NOMO-1 treated with dmso at 0.1 percent for 144 hours (cell line): ENCODE data around the gene KAZN.
"Not testable (repeated sequence)": the region's sequence is repeated elsewhere in the genome, so short reads cannot be mapped to it uniquely, and the experiment has no call there.

Experiments
- DNase-seq: peaks from one replicate; lab custom pipeline; 2025; ENCODE audit not compliant: unreplicated experiment; lab: John Stamatoyannopoulos, UW

Gene KAZN

DNA sequence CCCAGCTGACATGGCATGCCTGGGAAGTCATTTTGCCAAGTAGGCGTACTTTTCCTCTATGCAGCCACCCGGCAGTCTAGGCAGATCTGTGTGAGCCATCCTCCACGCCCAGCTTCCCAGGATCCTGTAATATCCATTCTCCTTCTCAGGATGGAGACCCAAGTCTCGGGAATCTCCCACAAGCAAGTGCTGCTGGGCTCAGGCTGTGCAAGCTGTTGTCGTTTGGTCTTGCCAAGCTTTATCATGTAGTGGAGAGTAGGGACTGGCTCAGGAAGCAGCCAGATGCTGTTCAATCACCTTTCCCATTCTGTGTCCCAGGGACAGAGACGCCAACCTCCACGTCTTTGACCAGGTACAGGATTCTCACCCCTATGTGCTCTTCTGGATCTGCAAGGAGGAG, 363.9 kb downstream of the KAZN start:
- DNase-seq = no peak

DNA sequence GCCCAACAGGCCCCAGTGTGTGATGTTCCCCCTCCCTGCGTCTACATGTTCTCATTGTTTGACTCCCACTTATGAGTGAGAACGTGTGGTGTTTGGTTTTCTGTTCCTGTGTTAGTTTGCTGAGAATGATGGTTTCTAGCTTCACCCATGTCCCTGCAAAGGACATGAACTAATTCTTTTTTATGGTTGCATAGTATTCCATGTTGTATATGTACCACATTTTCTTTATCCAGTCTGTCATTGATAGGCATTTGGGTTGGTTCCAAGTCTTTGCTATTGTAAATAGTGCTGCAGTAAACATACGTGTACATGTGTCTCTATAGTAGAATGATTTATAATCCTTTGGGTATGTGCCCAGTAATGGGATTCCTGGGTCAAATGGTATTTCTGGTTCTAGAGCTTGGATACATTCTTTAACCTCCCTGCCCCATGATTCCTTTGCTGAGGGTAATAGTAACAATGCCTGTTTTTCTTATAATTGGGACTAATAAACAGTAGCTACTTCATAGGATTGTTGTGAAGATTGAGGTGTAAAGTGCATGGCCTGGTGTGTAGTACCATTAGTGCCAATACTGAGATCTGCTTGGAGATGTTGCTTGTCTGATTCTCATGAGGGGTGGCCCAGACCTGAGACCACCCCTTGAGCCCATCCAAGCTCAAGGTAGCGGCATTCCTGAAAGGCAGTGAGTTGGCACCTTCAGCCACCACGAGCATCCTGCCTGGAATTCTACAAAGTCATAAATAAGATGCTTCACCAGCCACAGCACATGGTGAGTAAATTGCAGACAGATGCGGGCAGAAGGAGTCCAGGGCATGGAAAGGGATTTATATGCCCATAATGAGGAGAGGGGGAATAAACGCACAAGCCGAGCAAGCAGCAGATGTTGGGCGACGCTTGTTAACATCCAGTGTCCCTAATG, 365.6 kb downstream of the KAZN start:
- DNase-seq = not testable (repeated sequence)

DNA sequence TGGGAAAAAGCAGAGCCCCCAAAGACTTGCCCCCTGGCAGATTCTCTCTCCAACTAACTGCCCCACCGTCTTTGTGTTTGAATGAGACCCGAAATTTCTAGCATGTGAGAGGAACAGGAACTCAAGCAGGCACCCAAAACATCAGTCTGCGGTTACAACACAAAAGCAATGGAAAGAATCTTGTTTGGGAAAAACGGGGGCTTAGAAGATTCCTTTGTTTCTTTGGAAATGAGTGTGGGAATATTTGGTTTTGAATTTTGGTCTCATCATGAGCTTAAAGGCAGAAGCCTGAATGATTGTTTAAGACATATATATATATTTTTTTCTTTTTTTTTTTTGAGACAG, 366.2 kb downstream of the KAZN start:
- no peak for DNase-seq

DNA sequence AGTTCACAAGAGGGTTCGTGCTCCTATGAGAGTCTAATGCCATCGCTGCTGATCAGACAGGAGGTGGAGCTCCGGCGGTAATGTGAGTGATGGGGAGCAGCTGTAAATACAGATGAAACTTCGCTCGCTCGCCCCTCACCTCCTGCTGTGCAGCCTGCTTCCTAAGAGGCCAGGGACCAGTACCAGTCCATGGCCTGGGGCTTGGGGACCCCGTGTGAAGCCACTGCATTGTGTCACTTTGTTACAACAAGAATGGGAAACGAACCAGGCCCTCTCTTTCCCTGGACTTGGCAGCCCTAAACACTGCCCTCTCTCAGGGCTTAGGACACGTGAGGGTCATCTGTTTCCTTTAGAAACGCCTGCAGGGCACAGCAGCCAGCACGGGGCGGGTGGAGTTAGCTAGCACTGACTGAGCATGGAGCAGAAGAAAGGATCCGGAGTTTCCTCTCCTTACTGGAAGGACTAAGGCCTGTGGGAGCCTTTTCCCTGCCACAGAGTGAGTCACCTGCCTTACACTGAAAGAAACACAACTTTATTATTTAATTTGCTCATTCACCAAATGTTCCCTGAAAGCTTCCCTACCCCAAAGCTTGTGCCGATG, 369.9 kb downstream of the KAZN start:
- DNase-seq = no peak

DNA sequence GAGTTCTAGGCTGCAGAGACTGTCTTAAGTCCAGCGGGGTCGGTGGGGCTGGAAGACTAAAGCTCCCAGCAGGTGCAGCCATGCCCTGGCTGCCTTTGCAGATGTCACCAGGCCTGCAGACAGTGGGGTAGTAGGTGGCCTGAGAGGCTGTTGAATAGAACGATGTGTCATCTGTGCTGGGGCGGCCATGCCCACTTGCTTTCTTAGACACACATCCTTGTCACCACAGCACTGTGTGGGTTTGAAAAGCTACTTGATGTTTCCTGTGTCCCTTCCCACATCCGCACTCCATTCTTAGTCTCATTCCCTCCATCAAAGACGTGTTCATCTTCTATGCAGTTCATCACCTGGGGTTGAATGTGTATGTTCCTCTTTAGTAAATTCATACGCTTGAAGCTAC, 370.5 kb downstream of the KAZN start:
- no peak for DNase-seq

DNA sequence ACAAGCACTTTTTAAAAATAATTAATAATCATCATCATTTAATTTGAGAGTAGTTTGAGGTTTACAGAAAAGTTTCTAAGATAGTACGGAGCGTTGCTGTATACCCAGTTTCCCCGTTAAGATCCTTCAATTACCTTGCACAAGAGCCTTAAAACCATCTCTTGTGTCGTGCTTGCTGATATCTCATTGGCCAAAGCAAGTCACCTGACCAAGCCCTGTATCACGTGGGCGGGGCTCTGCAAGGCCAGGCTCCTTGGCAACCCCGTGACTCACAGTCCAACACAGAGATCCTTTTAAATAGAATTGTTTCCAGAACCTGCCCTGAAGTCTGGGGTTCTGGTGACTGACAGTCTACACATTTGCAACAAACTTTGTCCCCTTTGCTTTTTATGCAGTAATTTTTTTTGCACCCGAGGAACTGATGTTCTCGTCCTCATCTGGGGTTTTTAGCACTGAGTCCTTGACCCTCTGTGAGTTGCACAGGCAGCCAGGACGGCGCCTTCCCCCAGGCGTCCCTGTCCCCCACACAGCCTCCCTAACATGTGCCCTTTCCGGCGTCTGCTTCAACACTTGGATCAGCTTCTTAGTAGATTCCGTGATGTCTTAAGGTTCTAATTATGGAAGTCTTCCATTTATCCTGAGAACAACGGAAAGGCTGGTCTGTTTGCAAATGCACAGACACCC, 371.8 kb downstream of the KAZN start:
- DNase-seq = no peak

DNA sequence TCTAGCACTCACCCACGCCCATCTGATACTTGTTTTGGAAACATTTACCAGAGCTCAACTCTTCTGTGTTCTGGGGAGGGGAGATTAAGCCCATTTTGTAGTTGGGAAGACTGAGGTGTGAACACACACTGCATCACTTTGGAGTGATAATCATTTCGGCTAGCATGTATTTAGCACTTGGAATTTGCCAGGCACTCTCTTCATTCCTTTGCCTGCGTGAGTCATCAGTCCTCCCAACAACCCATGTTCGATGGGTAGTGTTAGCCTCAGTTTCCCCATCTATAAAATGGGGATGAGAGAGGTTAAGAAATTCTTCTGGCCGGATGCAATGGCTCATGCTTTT, 372.3 kb downstream of the KAZN start:
- DNase-seq = no peak

DNA sequence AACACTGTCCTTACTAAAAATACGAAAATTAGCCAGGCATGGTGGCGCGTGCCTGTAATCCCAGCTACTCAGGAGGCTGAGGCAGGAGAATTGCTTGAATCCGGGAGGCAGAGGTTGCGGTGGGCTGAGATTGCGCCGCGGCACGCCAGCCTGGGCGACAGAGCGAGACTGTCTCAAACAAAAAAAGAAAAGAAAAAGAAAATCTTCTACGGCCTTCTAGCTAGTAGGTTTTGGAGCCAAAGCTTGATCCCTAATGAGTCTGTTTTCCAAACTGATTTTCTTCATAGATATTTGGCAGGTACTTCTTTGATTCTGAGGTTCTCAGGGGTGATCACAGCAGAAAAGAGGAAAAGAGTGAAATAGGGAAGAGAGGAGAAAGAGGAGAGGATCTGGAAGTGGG, 372.7 kb downstream of the KAZN start:
- no peak for DNase-seq

DNA sequence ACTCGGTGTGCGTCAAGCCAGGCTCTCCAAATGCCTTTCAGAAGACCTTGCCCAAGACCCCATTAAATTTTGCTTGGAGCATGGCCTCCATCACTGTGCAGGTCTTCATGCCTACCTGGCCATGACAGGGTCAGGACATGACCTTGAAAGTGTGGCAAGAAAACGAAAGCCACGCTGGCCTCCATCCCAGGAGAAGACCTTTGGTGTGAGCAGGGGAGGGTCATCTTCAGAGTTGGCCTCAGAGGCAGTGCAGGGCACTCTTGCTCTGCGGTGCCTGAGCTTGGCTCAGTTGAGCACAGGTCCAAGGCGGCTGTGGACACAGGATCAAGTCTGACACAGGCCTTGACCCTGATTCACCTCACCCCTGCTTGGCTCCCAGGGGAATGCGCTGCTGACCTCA, 373.6 kb downstream of the KAZN start:
- DNase-seq = no peak

DNA sequence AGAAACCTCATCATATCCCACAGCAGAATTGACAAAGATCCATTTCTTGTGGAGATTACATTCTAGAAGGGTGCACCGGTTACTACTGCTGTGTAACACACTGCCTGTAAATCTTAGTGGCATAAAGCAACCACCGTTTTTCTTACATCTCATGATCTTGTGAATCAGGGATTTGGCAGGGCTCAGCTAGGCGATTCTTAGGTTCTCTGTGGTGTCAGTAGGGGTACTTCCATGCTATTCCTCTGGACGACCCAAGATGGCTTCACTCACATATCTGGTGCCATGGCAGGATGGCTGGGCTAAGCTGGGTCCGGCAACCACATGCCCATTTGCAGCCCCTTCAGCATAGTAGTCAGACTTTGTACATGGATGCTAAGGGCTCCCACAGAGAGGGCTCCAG, 375.3 kb downstream of the KAZN start:
- DNase-seq = no peak

DNA sequence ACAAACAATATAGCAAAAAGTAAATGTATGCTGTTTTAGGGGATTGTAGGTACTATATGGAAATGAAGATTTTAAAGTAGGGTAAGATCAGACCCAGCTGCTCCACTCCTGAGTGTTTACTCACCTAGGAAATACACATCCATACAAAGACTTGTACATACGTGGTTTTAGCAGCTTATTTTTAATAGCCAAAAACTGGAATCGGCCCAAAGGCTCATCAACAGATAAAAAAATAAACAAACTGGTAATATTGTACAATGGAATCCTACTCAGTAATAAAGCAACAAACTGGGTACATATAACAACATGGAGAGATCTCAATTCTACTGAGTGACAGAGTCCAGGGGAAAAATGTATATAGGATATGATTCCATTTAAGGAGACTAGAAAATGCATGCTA, 375.9 kb downstream of the KAZN start:
- no peak for DNase-seq

DNA sequence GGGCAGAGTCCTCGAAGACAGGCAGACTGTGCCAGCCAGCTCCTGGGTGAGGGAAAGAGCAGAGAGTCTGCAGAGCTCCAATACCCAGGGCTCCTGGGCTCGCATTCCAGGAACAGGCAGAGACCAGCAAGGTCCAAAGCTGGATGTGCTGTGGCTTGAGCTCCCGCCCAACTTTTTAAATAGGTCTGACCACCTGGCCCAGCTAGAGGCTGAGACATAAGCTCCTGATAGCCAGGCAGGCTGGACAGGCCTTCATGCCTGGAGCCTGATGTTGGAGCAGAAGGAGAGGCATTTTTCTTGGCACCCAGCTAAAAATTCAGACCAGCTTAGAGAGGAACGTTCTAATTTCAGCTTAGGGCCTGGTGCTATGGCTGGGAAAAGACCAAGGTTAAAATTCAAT, 376.6 kb downstream of the KAZN start:
- DNase-seq = no peak

DNA sequence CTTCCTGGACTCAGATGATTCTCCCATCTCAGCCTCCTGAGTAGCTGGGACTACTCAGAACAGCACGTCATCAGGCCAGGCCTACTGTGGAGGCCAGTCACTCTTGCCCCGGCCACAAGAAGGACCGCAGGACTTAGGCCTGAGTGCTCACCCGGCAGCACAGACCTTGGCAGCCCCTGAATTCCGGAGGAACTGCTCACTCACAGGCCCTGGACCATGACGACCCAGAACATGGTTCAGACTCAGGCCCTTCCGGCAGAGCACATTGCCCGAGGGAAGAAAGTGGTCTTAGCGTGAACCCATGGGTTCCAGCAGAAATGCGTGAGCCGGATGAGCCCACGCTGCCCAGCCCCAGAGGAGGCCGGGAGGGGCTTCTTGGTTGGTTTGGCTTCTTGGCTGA, 377.8 kb downstream of the KAZN start:
- no peak for DNase-seq

DNA sequence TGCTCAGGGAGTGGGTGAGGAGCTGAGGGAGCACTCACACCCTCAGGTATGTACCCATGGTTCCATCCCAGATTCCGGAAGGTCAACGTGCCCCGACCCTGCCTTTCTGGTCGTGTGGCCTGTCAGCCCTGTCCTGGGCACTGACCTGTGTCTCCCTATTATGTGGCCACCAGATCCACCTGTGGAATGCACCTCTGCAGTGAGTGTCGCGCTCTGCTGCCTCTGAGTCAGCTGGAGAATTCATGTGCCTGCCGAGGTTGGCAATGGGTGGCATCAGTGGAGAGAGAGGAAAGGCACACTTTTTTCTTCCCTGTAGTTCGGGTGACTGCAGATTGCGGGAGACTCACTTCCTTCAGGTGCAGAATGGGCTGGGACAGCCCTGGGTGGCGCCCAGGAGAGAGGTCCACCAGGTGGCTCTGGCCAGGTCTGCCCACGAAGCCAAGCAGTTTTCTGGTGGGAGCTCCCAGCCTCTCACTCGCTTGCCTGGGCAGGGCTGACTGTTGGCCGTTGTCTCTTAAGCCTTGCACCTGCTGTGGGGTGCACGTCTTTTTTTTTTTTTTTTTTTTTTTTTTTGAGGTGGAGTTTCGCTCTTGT, 378.9 kb downstream of the KAZN start:
- no peak for DNase-seq

DNA sequence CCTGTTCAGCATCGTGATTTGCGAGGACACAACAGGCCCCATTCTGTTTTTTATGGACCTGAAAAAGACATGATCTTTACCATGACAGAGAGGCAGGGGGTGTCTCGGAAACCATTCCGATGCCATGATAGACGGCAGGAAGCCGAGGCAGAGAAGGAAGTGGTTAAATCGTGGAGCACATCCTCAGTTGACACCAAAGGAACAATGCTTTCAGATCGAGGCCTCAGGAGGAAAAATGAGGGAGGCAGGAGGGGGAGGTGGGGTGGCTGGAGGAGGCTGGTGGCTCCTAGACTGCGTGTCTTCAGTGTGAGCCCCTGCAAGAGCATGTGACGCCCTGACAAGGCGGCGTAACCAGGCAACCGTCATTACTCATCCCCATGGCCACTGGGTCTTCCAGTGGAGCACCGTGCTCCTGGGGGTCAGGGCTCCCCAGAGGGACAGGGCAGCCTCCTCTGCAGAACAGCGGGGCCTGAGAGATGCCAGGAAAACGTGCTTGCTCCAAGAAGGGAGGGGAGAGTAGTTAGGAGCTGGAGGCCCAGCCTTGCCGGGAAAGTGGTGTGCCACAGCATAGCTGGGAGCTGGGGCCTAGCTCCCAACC, 382.2 kb downstream of the KAZN start:
- no peak for DNase-seq

DNA sequence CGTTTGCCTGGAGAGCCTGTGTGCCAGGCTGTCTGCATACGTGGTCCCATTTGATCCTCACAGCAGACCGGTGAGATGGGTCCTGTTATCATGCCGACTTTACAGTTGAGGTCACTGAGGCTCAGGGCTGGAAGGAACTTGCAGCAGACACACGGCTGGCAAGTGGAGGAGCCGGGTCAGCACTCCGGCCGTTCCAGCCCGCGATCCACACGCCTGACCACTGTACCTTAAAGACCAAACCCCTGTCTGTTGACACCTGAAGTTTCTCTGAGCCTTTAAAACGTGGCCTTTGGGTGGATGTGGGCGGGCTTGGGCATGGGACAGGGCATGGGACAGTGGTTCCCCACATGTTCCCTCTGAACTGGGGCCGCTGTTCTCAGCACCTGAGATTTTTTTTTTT, 383.5 kb downstream of the KAZN start:
- no peak for DNase-seq

DNA sequence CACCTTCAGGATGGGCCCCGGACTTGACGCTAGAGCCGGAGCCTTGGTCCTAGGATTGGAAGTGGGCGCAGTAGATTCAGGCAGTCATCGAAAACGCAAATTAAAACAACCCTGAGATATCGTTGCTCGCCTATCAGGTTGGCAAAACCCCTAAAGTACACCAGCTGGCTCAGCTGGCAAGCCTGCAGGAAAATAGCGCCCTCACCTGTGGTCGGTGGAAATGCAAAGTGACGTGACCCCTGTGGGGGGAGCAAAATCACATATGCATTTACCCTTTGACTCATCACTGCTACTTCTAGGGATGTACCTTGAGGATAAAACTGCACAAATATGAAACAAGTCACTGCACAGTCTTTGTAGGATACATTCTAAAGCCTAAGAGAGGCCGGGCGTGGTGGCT, 384.8 kb downstream of the KAZN start:
- DNase-seq = no peak

DNA sequence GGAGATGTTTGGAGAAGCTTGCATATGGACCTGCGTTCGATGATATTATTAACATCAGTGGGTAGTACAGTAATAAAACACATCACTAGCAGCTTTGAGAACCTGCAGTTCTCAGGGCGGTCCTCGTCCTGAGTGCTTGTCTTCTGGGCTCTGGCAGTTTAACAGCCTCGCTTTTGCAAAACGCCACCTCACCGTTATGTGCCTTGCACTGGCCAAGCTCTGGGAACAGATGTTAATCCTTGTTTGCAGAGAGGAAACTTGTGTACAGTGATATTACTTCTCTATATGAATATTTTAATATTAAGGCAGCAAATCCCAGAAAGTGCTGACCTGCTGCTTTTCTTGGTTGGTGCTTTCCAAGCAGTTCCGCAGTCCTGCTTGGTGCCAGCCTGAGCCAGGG, 387.7 kb downstream of the KAZN start:
- DNase-seq = no peak

DNA sequence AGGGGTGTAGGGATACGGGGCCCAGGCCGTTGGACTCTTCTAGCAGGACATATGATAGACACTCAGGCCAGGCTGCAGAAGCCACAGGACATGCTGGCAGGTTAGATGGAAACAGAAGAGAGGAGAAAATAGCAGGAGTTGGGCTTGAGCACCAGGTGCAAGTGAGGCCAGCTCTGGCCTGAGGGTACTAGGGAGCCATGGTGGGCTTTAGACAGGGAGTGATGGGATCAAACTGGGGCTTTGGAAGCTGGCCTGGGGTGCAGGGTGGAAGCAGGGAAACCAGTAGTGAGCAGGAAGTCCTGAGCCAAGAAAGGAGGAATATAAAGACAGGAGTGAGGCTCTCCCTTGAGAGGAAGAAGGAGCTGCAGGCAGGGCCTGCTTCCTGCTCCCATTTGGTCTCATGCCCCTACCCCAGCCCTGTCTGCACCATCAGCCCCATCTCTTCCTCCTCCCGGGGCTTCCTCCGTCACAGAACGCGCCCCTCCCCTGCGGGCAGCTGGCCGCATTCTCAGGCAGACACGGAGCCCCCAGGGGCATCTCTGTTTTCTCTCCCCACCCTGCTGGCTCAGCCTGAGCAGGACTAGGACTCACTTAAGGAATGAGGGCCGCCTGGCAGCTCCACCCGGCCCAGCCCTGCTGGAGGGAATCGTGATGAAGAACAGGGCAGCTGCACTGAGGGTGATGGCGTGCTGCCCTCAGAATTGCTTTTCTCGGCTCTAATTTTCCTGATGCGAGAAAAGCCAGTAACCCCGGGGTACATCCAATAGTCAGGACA, 389.5 kb downstream of the KAZN start:
- no peak for DNase-seq

DNA sequence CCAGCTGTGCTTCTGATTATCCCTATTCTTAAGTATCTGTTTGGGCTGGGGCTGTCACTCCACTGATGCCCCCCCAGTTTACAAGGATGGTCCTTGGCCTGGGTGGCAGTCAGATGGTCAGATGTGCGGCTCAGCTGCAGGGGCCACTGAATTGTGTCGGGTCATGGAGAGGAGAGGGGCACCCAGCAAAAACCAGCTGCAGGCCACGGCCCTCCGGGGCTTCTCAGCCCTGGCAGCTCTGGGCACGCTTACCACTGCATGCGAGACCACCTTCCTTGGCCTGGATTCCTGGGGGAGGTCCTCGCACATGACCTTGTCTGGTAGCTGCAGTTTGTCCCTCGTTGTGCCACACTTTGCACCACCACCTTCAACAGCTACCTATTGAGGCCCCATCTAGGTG, 390.2 kb downstream of the KAZN start:
- no peak for DNase-seq
